Inflammatory macrophage treated with lipopolysaccharide for 4 hours (primary cell): ENCODE results near the gene HYDIN.
"Not testable (repeated sequence)": the region's sequence is repeated elsewhere in the genome, so short reads cannot be mapped to it uniquely, and the experiment has no call there.

Experiments
- DNase-seq: peaks from one replicate; pipeline ENCODE4 v3.0.0-alpha.2; 2020

HYDIN gene

GRCh38 chr16:70984675-70985074, 245.8 kb downstream of the HYDIN start:
- DNase-seq: not testable (repeated sequence)

GRCh38 chr16:70968332-70968731, 262.2 kb downstream of the HYDIN start:
- not testable (repeated sequence) for DNase-seq

GRCh38 chr16:70960169-70960568, 270.4 kb downstream of the HYDIN start:
- not testable (repeated sequence) for DNase-seq

GRCh38 chr16:70954922-70955321, 275.6 kb downstream of the HYDIN start:
- not testable (repeated sequence) for DNase-seq

- not testable (repeated sequence) for DNase-seq
These were observed 276.7 kb downstream of the HYDIN start for GRCh38 chr16:70953824-70954223.

- DNase-seq: not testable (repeated sequence)
These were observed 287.0 kb downstream of the HYDIN start for GRCh38 chr16:70943551-70943950.

GRCh38 chr16:70939690-70940359, 290.7 kb downstream of the HYDIN start:
- DNase-seq: not testable (repeated sequence)

GRCh38 chr16:70936781-70937525, 293.6 kb downstream of the HYDIN start:
- not testable (repeated sequence) for DNase-seq

GRCh38 chr16:70935325-70935724, 295.2 kb downstream of the HYDIN start:
- DNase-seq: not testable (repeated sequence)

- DNase-seq: not testable (repeated sequence)
These were observed 296.8 kb downstream of the HYDIN start for GRCh38 chr16:70933746-70934145.

- DNase-seq: not testable (repeated sequence)
These were observed 299.8 kb downstream of the HYDIN start for GRCh38 chr16:70930757-70931156.

GRCh38 chr16:70922164-70922563, 308.4 kb downstream of the HYDIN start:
- DNase-seq: not testable (repeated sequence)

GRCh38 chr16:70920661-70921060, 309.9 kb downstream of the HYDIN start:
- not testable (repeated sequence) for DNase-seq

- not testable (repeated sequence) for DNase-seq
These were observed 342.3 kb downstream of the HYDIN start for GRCh38 chr16:70888208-70888607.

GRCh38 chr16:70884652-70885051, 345.9 kb downstream of the HYDIN start:
- DNase-seq: not testable (repeated sequence)

- not testable (repeated sequence) for DNase-seq
These were observed 348.2 kb downstream of the HYDIN start for GRCh38 chr16:70882311-70882710.

- peak; percentile 52 for DNase-seq
These were observed 352.6 kb downstream of the HYDIN start for GRCh38 chr16:70877895-70878294.

GRCh38 chr16:70876442-70876841, 354.1 kb downstream of the HYDIN start:
- not testable (repeated sequence) for DNase-seq

GRCh38 chr16:70864698-70865097, 365.8 kb downstream of the HYDIN start:
- not testable (repeated sequence) for DNase-seq

GRCh38 chr16:70861996-70862395, 368.5 kb downstream of the HYDIN start:
- not testable (repeated sequence) for DNase-seq

- DNase-seq: not testable (repeated sequence)
These were observed 379.2 kb downstream of the HYDIN start for GRCh38 chr16:70851299-70851698.

GRCh38 chr16:70823498-70824118, 406.9 kb downstream of the HYDIN start:
- not testable (repeated sequence) for DNase-seq

- not testable (repeated sequence) for DNase-seq
These were observed 407.8 kb downstream of the HYDIN start for GRCh38 chr16:70822734-70823133.

GRCh38 chr16:70818088-70818487, 412.4 kb downstream of the HYDIN start:
- DNase-seq: not testable (repeated sequence)
